Astrocyte (in vitro differentiated cells and primary cell): ENCODE measurements around the gene SLC45A2. TPM values are rescaled to one million over a fixed set of nuclear protein-coding genes. Genes with fewer than 3 reads are reported as not detected.

Source experiments
- DNase-seq: peaks from one replicate; pipeline ENCODE4 v3.0.0-alpha.2; 2010; ENCODE audit warnings: low read depth
- FAIRE-seq: peaks from 2 replicates; lab custom pipeline; 2011; peaks lifted over from hg19 to GRCh38; lab: Jason Lieb, UNC
- H2AFZ ChIP-seq: 2 replicates; pipeline ENCODE4 v1.6.0; 2012; ENCODE audit warnings: low read depth, low read length, inconsistent platforms
- H3K27ac ChIP-seq: 2 replicates; pipeline ENCODE4 v1.5.1; 2011; ENCODE audit warnings: low read depth, low read length, inconsistent platforms
- H3K27me3 ChIP-seq: 2 replicates; pipeline ENCODE4 v1.6.0; 2011; ENCODE audit warnings: low read length, inconsistent platforms; ENCODE audit not compliant: insufficient read depth
- H3K36me3 ChIP-seq: 2 replicates; pipeline ENCODE4 v1.5.1; 2011; ENCODE audit warnings: low read length, inconsistent platforms; ENCODE audit not compliant: insufficient read depth
- H3K4me1 ChIP-seq: 2 replicates; pipeline ENCODE4 v1.5.1; 2011; ENCODE audit warnings: low read length, inconsistent platforms; ENCODE audit not compliant: insufficient read depth
- H3K4me2 ChIP-seq: 2 replicates; pipeline ENCODE4 v1.6.0; 2012; ENCODE audit warnings: low read length, inconsistent platforms
- H3K4me3 ChIP-seq: 2 replicates; pipeline ENCODE4 v1.5.1; 2011; ENCODE audit warnings: low read depth, mild to moderate bottlenecking, low read length, inconsistent platforms; ENCODE audit not compliant: insufficient read depth
- H3K79me2 ChIP-seq: 2 replicates; pipeline ENCODE4 v1.6.0; 2012; ENCODE audit warnings: mild to moderate bottlenecking, low read length, inconsistent platforms; ENCODE audit not compliant: insufficient read depth
- H3K9ac ChIP-seq: 2 replicates; pipeline ENCODE4 v1.6.0; 2012; ENCODE audit warnings: mild to moderate bottlenecking, low read length, inconsistent platforms
- H3K9me3 ChIP-seq: 2 replicates; pipeline ENCODE4 v1.5.1; 2012; ENCODE audit warnings: low read depth, mild to moderate bottlenecking, low read length, inconsistent platforms; ENCODE audit not compliant: insufficient read depth
- H4K20me1 ChIP-seq: 2 replicates; pipeline ENCODE4 v1.6.0; 2012; ENCODE audit warnings: low read length, inconsistent platforms; ENCODE audit not compliant: insufficient read depth
- H3K27ac Mint-ChIP-seq: one replicate; pipeline ENCODE4 v1.8.0; 2021; ENCODE audit warnings: mild to moderate bottlenecking, mixed read lengths; ENCODE audit not compliant: unreplicated experiment
- H3K27me3 Mint-ChIP-seq: one replicate; pipeline ENCODE4 v1.8.0; 2021; ENCODE audit warnings: low read depth, mixed read lengths; ENCODE audit not compliant: unreplicated experiment
- H3K36me3 Mint-ChIP-seq: one replicate; pipeline ENCODE4 v1.8.0; 2021; ENCODE audit warnings: low read depth, mixed read lengths; ENCODE audit not compliant: unreplicated experiment
- H3K4me1 Mint-ChIP-seq: one replicate; pipeline ENCODE4 v1.8.0; 2021; ENCODE audit warnings: low read depth, mixed read lengths; ENCODE audit not compliant: unreplicated experiment
- H3K4me3 Mint-ChIP-seq: one replicate; pipeline ENCODE4 v1.8.0; 2021; ENCODE audit warnings: mild to moderate bottlenecking, moderate library complexity, mixed read lengths; ENCODE audit not compliant: unreplicated experiment
- H3K9me3 Mint-ChIP-seq: one replicate; pipeline ENCODE4 v1.8.0; 2021; ENCODE audit warnings: mild to moderate bottlenecking, mixed read lengths; ENCODE audit not compliant: unreplicated experiment
- CTCF ChIP-seq: IDR thresholded peaks from 2 replicates; pipeline ENCODE4 v1.5.1; 2011; ENCODE audit warnings: low read depth, mild to moderate bottlenecking, inconsistent platforms, low read length, moderate library complexity; ENCODE audit not compliant: insufficient read depth
- EZH2 ChIP-seq: IDR thresholded peaks from 2 replicates; pipeline ENCODE4 v1.6.1; 2012; ENCODE audit warnings: mild to moderate bottlenecking, low read length, inconsistent platforms; ENCODE audit not compliant: insufficient read depth
- total RNA-seq: library from RNA; stranded (reverse); gene quantifications from 2 replicates; pipeline ENCODE4 v1.2.1, GENCODE V29; 2021

The SLC45A2 gene
- total RNA-seq, 1 donor from 2014 or later: 0.98 TPM

GRCh38 chr5:33995865-33996264 is 11.4 kb upstream of the SLC45A2 start:
- Histone ChIP-seq H3K36me3 (peaks cover 2% of the 10 kb centered on the region), H3K4me1 (peaks cover under 1% of the 10 kb centered on the region), H3K4me2 (no peak overlapping the region), H3K9me3 (no peaks in the 10 kb centered on the region), H4K20me1 (no peaks in the 10 kb centered on the region), H3K4me3 (no peak overlapping the region), H3K79me2 (no peaks in the 10 kb centered on the region), H3K9ac (no peak overlapping the region), H2AFZ (no peak overlapping the region), H3K27ac (no peak overlapping the region), H3K27me3 (no peaks in the 10 kb centered on the region)
- Mint-ChIP-seq H3K27ac (peak overlapping the region; percentile 78), H3K27me3 (no peaks in the 10 kb centered on the region), H3K36me3 (peaks cover 4% of the 10 kb centered on the region), H3K4me3 (no peak overlapping the region), H3K4me1 (peaks cover 13% of the 10 kb centered on the region), H3K9me3 (no peaks in the 10 kb centered on the region)
- TF ChIP-seq CTCF (no peak), EZH2 (no peak)
- FAIRE-seq: no peak
- DNase-seq: no peak

- H3K9me3 ChIP-seq: no peaks in the 10 kb centered on the region
- no peak overlapping the region for H3K27ac ChIP-seq
- H3K9me3 Mint-ChIP-seq: no peaks in the 10 kb centered on the region
- H3K27me3 Mint-ChIP-seq: no peaks in the 10 kb centered on the region
- H3K4me1 ChIP-seq: no peaks in the 10 kb centered on the region
- TF ChIP-seq EZH2 (no peak), CTCF (no peak)
- no peaks in the 10 kb centered on the region for H3K27me3 ChIP-seq
- no peak overlapping the region for H2AFZ ChIP-seq
- H3K4me1 Mint-ChIP-seq: peaks cover 13% of the 10 kb centered on the region
- FAIRE-seq (no peak), DNase-seq (peak; percentile 45)
- no peak overlapping the region for H3K4me3 ChIP-seq
- peaks cover 2% of the 10 kb centered on the region for H3K36me3 ChIP-seq
- no peaks in the 10 kb centered on the region for H3K79me2 ChIP-seq
- H3K4me2 ChIP-seq: no peak overlapping the region
- H3K4me3 Mint-ChIP-seq: no peak overlapping the region
- H3K9ac ChIP-seq: no peak overlapping the region
- H3K27ac Mint-ChIP-seq: peak overlapping the region; percentile 83
- peaks cover 4% of the 10 kb centered on the region for H3K36me3 Mint-ChIP-seq
- no peaks in the 10 kb centered on the region for H4K20me1 ChIP-seq
Observed at GRCh38 chr5:33994845-33995244, 10.4 kb upstream of the SLC45A2 start.

GRCh38 chr5:33992864-33993263 is 8.4 kb upstream of the SLC45A2 start:
- Histone ChIP-seq H3K27ac (no peak overlapping the region), H3K4me2 (no peak overlapping the region), H4K20me1 (no peaks in the 10 kb centered on the region), H3K9me3 (no peaks in the 10 kb centered on the region), H3K4me1 (no peaks in the 10 kb centered on the region), H3K9ac (no peak overlapping the region), H3K27me3 (no peaks in the 10 kb centered on the region), H2AFZ (no peak overlapping the region), H3K4me3 (no peak overlapping the region), H3K79me2 (no peaks in the 10 kb centered on the region), H3K36me3 (peaks cover 9% of the 10 kb centered on the region)
- FAIRE-seq (no peak), DNase-seq (no peak)
- no peak overlapping the region for H3K4me3 Mint-ChIP-seq
- no peaks in the 10 kb centered on the region for H3K27me3 Mint-ChIP-seq
- H3K4me1 Mint-ChIP-seq: peaks cover 16% of the 10 kb centered on the region
- H3K9me3 Mint-ChIP-seq: no peaks in the 10 kb centered on the region
- peaks cover 13% of the 10 kb centered on the region for H3K36me3 Mint-ChIP-seq
- TF ChIP-seq EZH2 (no peak), CTCF (no peak)
- no peak overlapping the region for H3K27ac Mint-ChIP-seq
